MCF 10A (cell line): ENCODE results near the gene EIF4E1B. TPM values are rescaled to one million over a fixed set of nuclear protein-coding genes. Genes with fewer than 3 reads are reported as not detected.

Experiments
- BruUV-seq: library from RNA; stranded (reverse); fragments of 400-500 nt; replicated peaks from 2 replicates; lab custom pipeline; 2021; lab: Mats Ljungman, UMichigan
- CTCF ChIA-PET: fragments of 300-600 bp; sonication (Branson Sonifier 250); formaldehyde crosslinking; extraction: SDS; loops from one replicate; lab custom pipeline; 2021; ENCODE audit warnings: antibody characterized with exemption, inconsistent platforms; lab: Yijun Ruan, JAX
- POLR2A ChIA-PET: fragments of 300-600, 350-650 bp; sonication (Branson Sonifier 250); formaldehyde crosslinking; extraction: SDS; loops from one replicate; lab custom pipeline; 2020; ENCODE audit warnings: antibody characterized with exemption, inconsistent platforms; lab: Yijun Ruan, JAX
- DNase-seq: peaks from one replicate; pipeline ENCODE4 v3.0.0-alpha.2; 2018; ENCODE audit not compliant: unreplicated experiment
- H3K27ac Mint-ChIP-seq: one replicate; pipeline ENCODE4 v1.8.0; 2022; ENCODE audit warnings: mild to moderate bottlenecking, low read depth, mixed read lengths; ENCODE audit not compliant: unreplicated experiment
- H3K27me3 Mint-ChIP-seq: one replicate; pipeline ENCODE4 v1.8.0; 2022; ENCODE audit warnings: mixed read lengths; ENCODE audit not compliant: insufficient read depth, unreplicated experiment
- H3K36me3 Mint-ChIP-seq: one replicate; pipeline ENCODE4 v1.8.0; 2022; ENCODE audit warnings: mild to moderate bottlenecking, moderate library complexity, mixed read lengths; ENCODE audit not compliant: insufficient read depth, unreplicated experiment
- H3K4me1 Mint-ChIP-seq: one replicate; pipeline ENCODE4 v1.8.0; 2022; ENCODE audit warnings: mixed read lengths; ENCODE audit not compliant: insufficient read depth, unreplicated experiment
- H3K4me3 Mint-ChIP-seq: one replicate; pipeline ENCODE4 v1.8.0; 2022; ENCODE audit warnings: mild to moderate bottlenecking, moderate library complexity, mixed read lengths; ENCODE audit not compliant: unreplicated experiment
- H3K9me3 Mint-ChIP-seq: one replicate; pipeline ENCODE4 v1.8.0; 2022; ENCODE audit warnings: mixed read lengths; ENCODE audit not compliant: unreplicated experiment
- CTCF ChIP-seq: fragments of 200-600 bp; IDR thresholded peaks from one replicate; pipeline ENCODE4 v1.8.0; 2022; ENCODE audit warnings: antibody characterized with exemption, mild to moderate bottlenecking; ENCODE audit not compliant: unreplicated experiment
- intact Hi-C: fragments of 100-400 bp; cut with micrococcal nuclease; formaldehyde crosslinking; loops from 2 replicates; pipeline ENCODE4 v1.14.1; 2022
- total RNA-seq: library from RNA; stranded (reverse); gene quantifications from 2 replicates; pipeline ENCODE4 v1.2.3, GENCODE V29; 2022

Gene EIF4E1B
- total RNA-seq, 1 experiment from 2014 or later, result not detected

GRCh38 chr5:176592573-176592972 lies 37.9 kb upstream of the EIF4E1B start:
- Mint-ChIP-seq H3K27me3 (no peaks in the 10 kb centered on the region), H3K27ac (no peak overlapping the region), H3K4me3 (no peak overlapping the region), H3K36me3 (no peaks in the 10 kb centered on the region), H3K4me1 (no peaks in the 10 kb centered on the region), H3K9me3 (peaks cover 9% of the 10 kb centered on the region)
- intact Hi-C loops, result no loop called here
- POLR2A ChIA-PET, result interaction anchor here (0.6 kb wide), 2 partner anchors 15 to 421 kb away, joined by 3 read pairs; no protein-coding TSS in a partner anchor
- no peak for TF ChIP-seq CTCF
- CTCF ChIA-PET, result interaction anchor here (1.2 kb wide), 1 partner anchor 65 kb away, joined by 3 read pairs; no protein-coding TSS in a partner anchor
- no peak for DNase-seq
- BruUV-seq, result no TSS peak

GRCh38 chr5:176593273-176593869 lies 37.1 kb upstream of the EIF4E1B start:
- TF ChIP-seq CTCF, result no peak
- intact Hi-C loops, result no loop called here
- ChIA-PET CTCF (interaction anchor here (0.9 to 1.2 kb wide), 2 partner anchors 20 to 64 kb away, joined by 3 to 5 read pairs; no protein-coding TSS in a partner anchor), POLR2A (interaction anchor here (1.2 kb wide), 1 partner anchor 53 kb away, joined by 4 read pairs; no protein-coding TSS in a partner anchor)
- H3K4me1 Mint-ChIP-seq, result no peaks in the 10 kb centered on the region
- H3K36me3 Mint-ChIP-seq, result no peaks in the 10 kb centered on the region
- H3K27ac Mint-ChIP-seq, result no peak overlapping the region
- DNase-seq, result no peak
- BruUV-seq, result no TSS peak
- H3K9me3 Mint-ChIP-seq, result peaks cover 3% of the 10 kb centered on the region
- no peak overlapping the region for H3K4me3 Mint-ChIP-seq
- no peaks in the 10 kb centered on the region for H3K27me3 Mint-ChIP-seq

GRCh38 chr5:176594554-176594953 lies 35.9 kb upstream of the EIF4E1B start:
- ChIA-PET POLR2A (interaction anchor here (0.5 to 1.2 kb wide), 2 partner anchors 54 to 425 kb away, joined by 3 to 4 read pairs; no protein-coding TSS in a partner anchor), CTCF (no interaction called here)
- Mint-ChIP-seq H3K4me3 (no peak overlapping the region), H3K27ac (no peak overlapping the region), H3K4me1 (peaks cover under 1% of the 10 kb centered on the region), H3K27me3 (no peaks in the 10 kb centered on the region), H3K36me3 (no peaks in the 10 kb centered on the region), H3K9me3 (no peaks in the 10 kb centered on the region)
- no TSS peak for BruUV-seq
- no peak for TF ChIP-seq CTCF
- no peak for DNase-seq
- intact Hi-C loops, result no loop called here

- H3K27me3 Mint-ChIP-seq, result no peaks in the 10 kb centered on the region
- no peaks in the 10 kb centered on the region for H3K9me3 Mint-ChIP-seq
- intact Hi-C loops, result no loop called here
- no peak for TF ChIP-seq CTCF
- CTCF ChIA-PET, result interaction anchor here (0.6 to 1.3 kb wide), 5 partner anchors 11 to 1356 kb away, joined by 3 to 4 read pairs (median 3); partner anchors contain the start of gene FAF2
- no TSS peak for BruUV-seq
- H3K36me3 Mint-ChIP-seq, result no peaks in the 10 kb centered on the region
- no peak overlapping the region for H3K27ac Mint-ChIP-seq
- no peak overlapping the region for H3K4me3 Mint-ChIP-seq
- POLR2A ChIA-PET, result interaction anchor here (0.5 to 0.8 kb wide), 3 partner anchors 169 to 424 kb away, joined by 3 to 6 read pairs (median 4); partner anchors contain the start of gene CLTB
- peaks cover 7% of the 10 kb centered on the region for H3K4me1 Mint-ChIP-seq
- DNase-seq, result no peak
Observed at GRCh38 chr5:176595386-176595943, 35.0 kb upstream of the EIF4E1B start.
